GM19468 (cell line): Measurements from ENCODE around the gene ARHGEF2.

Experiments used
- ATAC-seq: cut with Tn5 transposase; IDR thresholded peaks from one replicate; pipeline ENCODE4 v1.9.1; 2021; ENCODE audit warnings: mild to moderate bottlenecking, moderate library complexity, moderate number of reproducible peaks; ENCODE audit not compliant: unreplicated experiment; ENCODE audit errors: extremely low read depth

The ARHGEF2 gene

GRCh38 chr1:155978325-155978972 lies at the start of gene ARHGEF2:
TSS of gene ARHGEF2 (minus strand) at chr1:155978547. CDS start at chr1:155978427, 120 bp downstream.
- ATAC-seq = no peak

- no peak for ATAC-seq
Measured at GRCh38 chr1:156026588-156026987, 48.2 kb upstream of the ARHGEF2 start.

- ATAC-seq = no peak
Measured at GRCh38 chr1:156025876-156026275, 47.5 kb upstream of the ARHGEF2 start.

- no peak for ATAC-seq
Measured at GRCh38 chr1:156024801-156025200, 46.5 kb upstream of the ARHGEF2 start.

- ATAC-seq = no peak
Measured at GRCh38 chr1:156021954-156022353, 43.6 kb upstream of the ARHGEF2 start.

GRCh38 chr1:156021093-156021428 lies 42.7 kb upstream of the ARHGEF2 start:
- ATAC-seq = no peak

GRCh38 chr1:156020293-156021092 lies 42.1 kb upstream of the ARHGEF2 start, which contains the start of gene SSR2:
TSS of gene SSR2 (minus strand) at chr1:156020951. CDS start at chr1:156020167, 784 bp downstream.
- ATAC-seq = peak; percentile 44

- no peak for ATAC-seq
Measured at GRCh38 chr1:156019946-156020292, 41.6 kb upstream of the ARHGEF2 start.

- ATAC-seq = no peak
Measured at GRCh38 chr1:156014829-156015228, 36.5 kb upstream of the ARHGEF2 start.

GRCh38 chr1:156012051-156012817 lies 33.9 kb upstream of the ARHGEF2 start:
- peak; percentile 26 for ATAC-seq

GRCh38 chr1:156009404-156009803 lies 31.1 kb upstream of the ARHGEF2 start:
- ATAC-seq = no peak

GRCh38 chr1:156006666-156007376 lies 28.5 kb upstream of the ARHGEF2 start:
- ATAC-seq = no peak

GRCh38 chr1:156004843-156005584 lies 26.7 kb upstream of the ARHGEF2 start:
- no peak for ATAC-seq

GRCh38 chr1:156003923-156004188 lies 25.5 kb upstream of the ARHGEF2 start:
- no peak for ATAC-seq

GRCh38 chr1:156002188-156002911 lies 24.0 kb upstream of the ARHGEF2 start:
- no peak for ATAC-seq

- ATAC-seq = no peak
Measured at GRCh38 chr1:156001662-156002171, 23.4 kb upstream of the ARHGEF2 start.

GRCh38 chr1:156001021-156001661 lies 22.8 kb upstream of the ARHGEF2 start:
- no peak for ATAC-seq

GRCh38 chr1:155999964-156000363 lies 21.6 kb upstream of the ARHGEF2 start:
- no peak for ATAC-seq

GRCh38 chr1:155996166-155996565 lies 17.8 kb upstream of the ARHGEF2 start:
- no peak for ATAC-seq
